GM18505 (cell line): ENCODE results near the gene CETP.
"Not testable (repeated sequence)": the region's sequence is repeated elsewhere in the genome, so short reads cannot be mapped to it uniquely, and the experiment has no call there.

Experiments
- ATAC-seq: cut with Tn5 transposase; IDR thresholded peaks from one replicate; pipeline ENCODE4 v1.9.1; 2021; ENCODE audit not compliant: unreplicated experiment
- POLR2A ChIP-seq: IDR thresholded peaks from 4 replicates; pipeline ENCODE4 v1.6.1; 2011; ENCODE audit warnings: borderline replicate concordance; ENCODE audit not compliant: insufficient read depth, insufficient read length; ENCODE audit errors: extremely low read depth

The CETP gene

GRCh38 chr16:56987692-56988091, 25.9 kb downstream of the CETP start:
- ATAC-seq: no peak
- no peak for TF ChIP-seq POLR2A

GRCh38 chr16:56988161-56988947, 26.6 kb downstream of the CETP start:
- no peak for ATAC-seq
- no peak for TF ChIP-seq POLR2A

- peak; percentile 86 for TF ChIP-seq POLR2A
- ATAC-seq: peak; percentile 82
Measured at GRCh38 chr16:56988948-56989945, 27.5 kb downstream of the CETP start, which contains the start of gene NLRC5. Gene NLRC5 (plus strand): TSS chr16:56989557. CDS start chr16:57020713, 31,156 bp downstream.

GRCh38 chr16:56989988-56990387, 28.2 kb downstream of the CETP start:
- TF ChIP-seq POLR2A: no peak
- no peak for ATAC-seq

- ATAC-seq: no peak
- peak; percentile 72 for TF ChIP-seq POLR2A
Measured at GRCh38 chr16:56990407-56991286, 28.9 kb downstream of the CETP start.

GRCh38 chr16:56992431-56992830, 30.7 kb downstream of the CETP start:
- not testable (repeated sequence) for ATAC-seq

GRCh38 chr16:56993204-56993603, 31.5 kb downstream of the CETP start:
- ATAC-seq: no peak
- TF ChIP-seq POLR2A: no peak

GRCh38 chr16:56994311-56994710, 32.6 kb downstream of the CETP start:
- no peak for ATAC-seq

GRCh38 chr16:56995136-56995805, 33.5 kb downstream of the CETP start:
- no peak for ATAC-seq
- TF ChIP-seq POLR2A: no peak

More at GRCh38 chr16:56994311-56994710, 32.6 kb downstream of the CETP start:
- TF ChIP-seq POLR2A: peak; percentile 11

GRCh38 chr16:56997264-56997663, 35.5 kb downstream of the CETP start:
- TF ChIP-seq POLR2A: no peak
- ATAC-seq: no peak

- no peak for TF ChIP-seq POLR2A
- no peak for ATAC-seq
Measured at GRCh38 chr16:56997931-56998330, 36.2 kb downstream of the CETP start.

- no peak for ATAC-seq
Measured at GRCh38 chr16:56998352-56998751, 36.6 kb downstream of the CETP start.

More at GRCh38 chr16:56998352-56998751, 36.6 kb downstream of the CETP start:
- no peak for TF ChIP-seq POLR2A
